SK-N-SH (cell line): Measurements from ENCODE around the gene RC3H2. TPM values are rescaled to one million over a fixed set of nuclear protein-coding genes. Genes with fewer than 3 reads are reported as not detected.
"Not testable (repeated sequence)": the region's sequence is repeated elsewhere in the genome, so short reads cannot be mapped to it uniquely, and the experiment has no call there.

Experiments used
- CTCF ChIA-PET: fragments of 300-600, 350-600 bp; formaldehyde crosslinking; extraction: SDS; loops from one replicate; lab custom pipeline; 2021; lab: Yijun Ruan, JAX
- POLR2A ChIA-PET: fragments of 350-600 bp; sonication (Branson Sonifier 250); formaldehyde crosslinking; extraction: SDS; loops from one replicate; lab custom pipeline; 2020; ENCODE audit warnings: antibody characterized with exemption, inconsistent platforms; lab: Yijun Ruan, JAX
- DNase-seq: peaks from one replicate; pipeline ENCODE4 v3.0.0; 2012
- H2AFZ ChIP-seq: fragments of 200-600 bp; sonication (generic); 2 replicates; pipeline ENCODE4 v1.8.1; 2016; ENCODE audit warnings: antibody characterized with exemption, mild to moderate bottlenecking, low read depth
- H3F3A ChIP-seq: fragments of 200-600 bp; sonication (generic); replicated peaks from 2 replicates; pipeline ENCODE3; 2016; ENCODE audit warnings: antibody characterized with exemption, mild to moderate bottlenecking; ENCODE audit not compliant: insufficient read depth
- H3K27ac ChIP-seq, 2 experiments: fragments of 200-500 bp in 1 of 2; fragments of 200-600 bp in 1 of 2; sonication (Bioruptor generic) in 1 of 2; sonication (generic), shearing (Covaris generic) in 1 of 2; 2 replicates each; pipeline versions ENCODE4 v1.5.1 to v1.6.1; 2014 to 2016; ENCODE audit warnings: low read depth in 2 of 2, inconsistent platforms in 1 of 2, low read length in 1 of 2, mild to moderate bottlenecking in 1 of 2, mixed read lengths in 1 of 2
- H3K27me3 ChIP-seq: fragments of 200-600 bp; sonication (generic), shearing (Covaris generic); 2 replicates; pipeline ENCODE4 v1.6.1; 2016; ENCODE audit warnings: mixed run types; ENCODE audit not compliant: insufficient read depth
- H3K36me3 ChIP-seq, 2 experiments: fragments of 200-500 bp in 1 of 2; fragments of 200-600 bp in 1 of 2; sonication (Bioruptor generic) in 1 of 2; sonication (generic) in 1 of 2; replicated peaks in 1 of 2; 2 replicates each; pipeline versions ENCODE3 to v1.5.1; 2014 to 2016; ENCODE audit warnings: low read length in 1 of 2, mild to moderate bottlenecking in 1 of 2; ENCODE audit not compliant: insufficient read depth in 2 of 2, control insufficient read depth in 1 of 2
- H3K4me1 ChIP-seq, 2 experiments: fragments of 200-500 bp in 1 of 2; fragments of 200-600 bp in 1 of 2; sonication (Bioruptor generic) in 1 of 2; sonication (generic), shearing (Covaris generic) in 1 of 2; 2 replicates each; pipeline versions ENCODE4 v1.5.1 to v1.6.1; 2014 to 2016; ENCODE audit warnings: low read depth in 1 of 2, low read length in 1 of 2, mixed run types in 1 of 2; ENCODE audit not compliant: insufficient read depth in 2 of 2, control insufficient read depth in 1 of 2
- H3K4me2 ChIP-seq: fragments of 200-600 bp; sonication (generic), shearing (Covaris generic); 2 replicates; pipeline ENCODE4 v1.6.1; 2017; ENCODE audit warnings: mixed run types
- H3K4me3 ChIP-seq, 2 experiments: fragments of 200-500 bp in 1 of 2; fragments of 200-600 bp in 1 of 2; sonication (Bioruptor generic) in 1 of 2; sonication (generic), shearing (Covaris generic) in 1 of 2; 2 replicates each; pipeline versions ENCODE4 v1.5.1 to v1.8.1; 2014 to 2016; ENCODE audit warnings: low read depth in 2 of 2, inconsistent platforms in 1 of 2, low read length in 1 of 2, mild to moderate bottlenecking in 1 of 2, mixed read lengths in 1 of 2, moderate library complexity in 1 of 2
- H3K79me2 ChIP-seq: fragments of 200-600 bp; sonication (generic); 2 replicates; pipeline ENCODE4 v1.8.1; 2017; ENCODE audit warnings: mild to moderate bottlenecking; ENCODE audit not compliant: insufficient read depth
- H3K9ac ChIP-seq: fragments of 200-600 bp; sonication (generic); 2 replicates; pipeline ENCODE4 v1.6.1; 2017; ENCODE audit warnings: mixed run types
- H3K9me2 ChIP-seq: fragments of 200-600 bp; sonication (generic); 2 replicates; pipeline ENCODE4 v1.6.1; 2017; ENCODE audit warnings: mixed run types
- H3K9me3 ChIP-seq: fragments of 200-600 bp; sonication (generic); 2 replicates; pipeline ENCODE4 v1.6.1; 2017; ENCODE audit warnings: mixed run types, mild to moderate bottlenecking, moderate library complexity
- H4K20me1 ChIP-seq: fragments of 200-600 bp; sonication (generic); 2 replicates; pipeline ENCODE4 v1.6.1; 2017; ENCODE audit warnings: mild to moderate bottlenecking, mixed run types; ENCODE audit not compliant: insufficient read depth
- CTCF ChIP-seq: fragments of 200-600 bp; sonication (generic); IDR thresholded peaks from 2 replicates; pipeline ENCODE4 v1.6.1; 2017; ENCODE audit warnings: antibody characterized with exemption, mild to moderate bottlenecking, moderate library complexity
- FOXJ3 ChIP-seq: sonication (generic); formaldehyde crosslinking; IDR thresholded peaks from 2 replicates; pipeline ENCODE4 v1.5.1; 2020; ENCODE audit warnings: mild to moderate bottlenecking, missing genetic modification reagents
- IRF3 ChIP-seq: fragments of 150-350 bp; IDR thresholded peaks from 2 replicates; pipeline ENCODE4 v1.6.1; 2016; ENCODE audit warnings: mild to moderate bottlenecking, low read depth, low read length
- MAX ChIP-seq: IDR thresholded peaks from 2 replicates; pipeline ENCODE4 v1.4.0; 2012; ENCODE audit warnings: low read depth
- POLR2AphosphoS5 ChIP-seq: IDR thresholded peaks from 2 replicates; pipeline ENCODE4 v1.6.1; 2012; ENCODE audit warnings: low read depth, low read length
- RAD21 ChIP-seq: IDR thresholded peaks from 2 replicates; pipeline ENCODE4 v1.6.1; 2012; ENCODE audit warnings: mild to moderate bottlenecking, low read length
- WGBS: methylation state at CpG from one replicate; pipeline ENCODE4 v1.1.6; 2017; ENCODE audit warnings: low lambda C conversion rate; 5-methylcytosine and 5-hydroxymethylcytosine counted together
- polyA plus RNA-seq, 3 experiments: library from polyadenylated mRNA; depleted of rRNA; stranded (reverse); fragments of >200 nt; gene quantifications; 2 replicates each; pipeline ENCODE4 v1.2.3, GENCODE V29; 2012
- TF ChIP-seq, protein P1 (sequence below): IDR thresholded peaks from 2 replicates; pipeline ENCODE4 v1.4.0; 2012; ENCODE audit warnings: low read depth, borderline replicate concordance

RC3H2 gene
- polyA plus RNA-seq, 1 of the 3 experiments (the other 2 are of a cell fraction): 12.4 TPM

GRCh38 chr9:122835313-122835731 is 69.8 kb downstream of the RC3H2 start:
- POLR2A ChIA-PET: no interaction called here
- no peak overlapping the region for H3K27ac ChIP-seq
- no peak overlapping the region for H3K4me3 ChIP-seq
- H3K79me2 ChIP-seq: no peaks in the 10 kb centered on the region
- no peak overlapping the region for H3K9ac ChIP-seq
- WGBS: 91% methylated on average over 4 of the region's 4 CpGs
- H4K20me1 ChIP-seq: no peaks in the 10 kb centered on the region
- H3F3A ChIP-seq: peaks cover 2% of the 10 kb centered on the region
- CTCF ChIA-PET: interaction anchor here (0.7 to 1.5 kb wide), 5 partner anchors 9 to 515 kb away, joined by 3 to 4 read pairs (median 4); no protein-coding TSS in a partner anchor
- H3K9me2 ChIP-seq: no peaks in the 10 kb centered on the region
- no peaks in the 10 kb centered on the region for H3K9me3 ChIP-seq
- no peaks in the 10 kb centered on the region for H3K27me3 ChIP-seq
- H3K36me3 ChIP-seq: no peaks in the 10 kb centered on the region
- DNase-seq: peak; percentile 51
- no peaks in the 10 kb centered on the region for H3K4me1 ChIP-seq
- H3K4me2 ChIP-seq: no peak overlapping the region
- TF ChIP-seq CTCF (peak; percentile 10; the same call in 1 of the 2 replicates), RAD21 (peak; percentile 45)
- TF ChIP-seq, protein P1, sequence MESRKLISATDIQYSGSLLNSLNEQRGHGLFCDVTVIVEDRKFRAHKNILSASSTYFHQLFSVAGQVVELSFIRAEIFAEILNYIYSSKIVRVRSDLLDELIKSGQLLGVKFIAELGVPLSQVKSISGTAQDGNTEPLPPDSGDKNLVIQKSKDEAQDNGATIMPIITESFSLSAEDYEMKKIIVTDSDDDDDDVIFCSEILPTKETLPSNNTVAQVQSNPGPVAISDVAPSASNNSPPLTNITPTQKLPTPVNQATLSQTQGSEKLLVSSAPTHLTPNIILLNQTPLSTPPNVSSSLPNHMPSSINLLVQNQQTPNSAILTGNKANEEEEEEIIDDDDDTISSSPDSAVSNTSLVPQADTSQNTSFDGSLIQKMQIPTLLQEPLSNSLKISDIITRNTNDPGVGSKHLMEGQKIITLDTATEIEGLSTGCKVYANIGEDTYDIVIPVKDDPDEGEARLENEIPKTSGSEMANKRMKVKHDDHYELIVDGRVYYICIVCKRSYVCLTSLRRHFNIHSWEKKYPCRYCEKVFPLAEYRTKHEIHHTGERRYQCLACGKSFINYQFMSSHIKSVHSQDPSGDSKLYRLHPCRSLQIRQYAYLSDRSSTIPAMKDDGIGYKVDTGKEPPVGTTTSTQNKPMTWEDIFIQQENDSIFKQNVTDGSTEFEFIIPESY: no peak
- TF ChIP-seq, all 33 proteins: peak for 2
- 0 out of 2 replicates have a peak overlapping the region, but pooled peaks have one; percentile 16 for H2AFZ ChIP-seq

GRCh38 chr9:122832194-122832593 is 73.0 kb downstream of the RC3H2 start:
- H2AFZ ChIP-seq: no peak overlapping the region
- no peaks in the 10 kb centered on the region for H3K9me3 ChIP-seq
- peaks cover 9% of the 10 kb centered on the region for H3F3A ChIP-seq
- H3K9me2 ChIP-seq: no peaks in the 10 kb centered on the region
- CTCF ChIA-PET: no interaction called here
- no peak overlapping the region for H3K27ac ChIP-seq
- H3K4me1 ChIP-seq: peaks cover under 1 to 2% of the 10 kb centered on the region in 2 experiments; a peak in 2 of 4 replicates
- POLR2A ChIA-PET: no interaction called here
- WGBS: 81% methylated on average over 3 of the region's 3 CpGs
- no peak for DNase-seq
- H3K36me3 ChIP-seq: no peaks in the 10 kb centered on the region
- TF ChIP-seq IRF3 (no peak), MAX (no peak), POLR2AphosphoS5 (no peak), FOXJ3 (CRISPR knock-in tag) (no peak)
- no peak overlapping the region for H3K4me3 ChIP-seq
- no peak overlapping the region for H3K9ac ChIP-seq
- H4K20me1 ChIP-seq: no peaks in the 10 kb centered on the region
- no peaks in the 10 kb centered on the region for H3K27me3 ChIP-seq
- peaks cover 9% of the 10 kb centered on the region for H3K79me2 ChIP-seq
- H3K4me2 ChIP-seq: no peak overlapping the region

- Histone ChIP-seq H3K79me2 (peaks cover 41% of the 10 kb centered on the region), H3K4me2 (peak overlapping the region; percentile 87), H2AFZ (peak overlapping the region; percentile 100), H3K27ac (peak overlapping the region in 1 of 2 experiments; percentile 94; a peak in 2 of 4 replicates), H3K9ac (peak overlapping the region; percentile 88), H3K36me3 (peaks cover 12 to 15% of the 10 kb centered on the region in 2 experiments), H3K4me3 (peak overlapping the region; percentile 79 to 93)
- H3F3A ChIP-seq, H4K20me1 ChIP-seq, H3K4me1 ChIP-seq, H3K9me3 ChIP-seq, H3K27me3 ChIP-seq, H3K9me2 ChIP-seq, DNase-seq: not testable (repeated sequence)
- ChIA-PET POLR2A (interaction anchor here (1.3 to 1.4 kb wide), 2 partner anchors 9 to 84 kb away, joined by 3 to 4 read pairs; partner anchors contain the start of gene ZBTB6), CTCF (interaction anchor here (0.6 to 2.5 kb wide), 4 partner anchors 18 to 701 kb away, joined by 3 to 12 read pairs (median 3); no protein-coding TSS in a partner anchor)
- 72% methylated on average over 18 of the region's 18 CpGs for WGBS
These were observed 76.2 kb downstream of the RC3H2 start for GRCh38 chr9:122828965-122829284.
